CMK (cell line): Measurements from ENCODE around the gene NEU1.
"Not testable (repeated sequence)": the region's sequence is repeated elsewhere in the genome, so short reads cannot be mapped to it uniquely, and the experiment has no call there.

Source experiments
- DNase-seq: peaks from one replicate; pipeline ENCODE4 v3.0.0-alpha.2; 2010; ENCODE audit warnings: low read depth

Gene NEU1

DNA sequence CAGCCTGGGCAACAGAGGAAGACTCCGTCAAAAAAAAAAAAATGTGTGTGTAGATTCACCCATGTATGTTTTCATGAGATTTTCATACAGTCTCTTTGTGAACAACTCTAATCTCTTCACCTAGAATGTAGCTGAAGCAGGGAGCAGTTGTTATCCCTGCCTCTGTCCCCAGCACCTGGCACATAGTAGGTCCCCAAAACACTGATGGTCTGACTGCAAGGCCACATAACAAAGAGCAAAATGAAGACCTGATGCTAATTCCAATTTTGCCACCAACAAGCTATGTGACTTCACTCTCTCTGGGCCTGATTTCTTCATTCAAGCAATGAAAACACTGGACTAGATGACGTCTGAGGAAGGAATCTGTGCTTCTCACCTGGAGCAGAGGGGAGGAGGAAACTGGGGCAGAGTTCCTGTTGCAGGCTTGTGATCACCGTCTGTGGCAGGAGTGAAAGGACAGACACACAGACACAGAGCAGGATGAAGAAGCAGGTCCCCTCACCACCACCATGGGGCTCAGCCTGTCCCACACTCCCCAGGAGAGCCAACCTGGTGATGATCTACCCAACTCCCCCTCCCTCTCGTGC is 11.6 kb upstream of the NEU1 start:
- DNase-seq: no peak

DNA sequence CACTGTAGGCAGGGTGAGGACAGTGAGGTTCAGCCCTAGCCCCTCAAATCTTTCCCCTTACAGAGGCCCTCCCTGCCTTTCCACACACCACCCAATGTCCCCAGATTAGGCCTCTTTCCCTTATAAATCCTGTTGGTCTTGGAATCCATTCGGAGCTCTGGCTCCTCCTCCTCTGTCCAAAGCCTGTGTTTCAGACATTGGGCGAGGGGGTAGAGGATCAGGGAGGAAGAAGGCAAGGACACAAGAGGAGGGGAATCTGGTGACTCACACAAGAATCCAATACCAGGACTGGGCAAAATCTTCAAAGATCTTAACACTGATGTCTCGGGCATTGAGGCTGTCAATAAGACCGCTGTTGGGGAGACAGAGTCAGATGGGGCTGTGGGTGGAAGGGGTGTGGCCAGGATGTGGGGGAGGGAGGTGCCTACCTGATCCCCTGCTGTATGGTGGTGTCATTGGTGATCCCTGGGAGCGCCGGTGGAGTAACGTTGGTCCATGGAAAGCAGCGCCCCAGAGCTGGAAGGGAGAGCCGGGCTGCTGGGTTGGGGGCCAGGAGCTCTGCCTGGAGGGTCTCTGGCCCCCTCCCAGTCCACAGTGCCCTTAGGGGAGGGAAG is 8.5 kb upstream of the NEU1 start:
- DNase-seq: no peak

DNA sequence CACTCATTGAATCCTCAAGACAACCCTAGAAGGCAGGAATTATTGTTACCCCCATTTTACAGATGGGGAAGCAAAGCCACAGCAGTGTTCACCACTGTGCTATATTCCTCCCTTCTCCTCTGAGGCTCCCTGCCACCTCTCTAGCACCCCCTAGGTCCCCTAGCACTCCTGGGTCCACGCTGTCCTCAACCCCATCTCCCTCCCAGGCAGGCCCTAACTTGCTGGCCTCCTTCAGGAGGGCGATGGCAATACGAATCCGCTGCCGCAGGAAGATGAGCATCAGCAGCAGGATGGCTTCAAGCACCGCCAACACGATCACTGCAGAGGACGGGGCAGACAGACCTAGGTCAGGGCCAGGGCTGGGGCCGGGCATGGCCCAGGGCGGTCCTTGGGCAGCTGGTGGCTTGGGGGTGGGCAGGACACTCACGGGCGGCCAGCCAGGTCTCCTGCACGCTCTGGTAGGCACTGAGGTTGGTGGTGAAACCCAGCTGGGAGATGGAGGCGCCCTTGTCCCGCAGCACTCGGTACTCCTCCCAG is 7.8 kb upstream of the NEU1 start:
- no peak for DNase-seq

GRCh38 chr6:31869343-31869742 is 6.7 kb upstream of the NEU1 start:
- no peak for DNase-seq

DNA sequence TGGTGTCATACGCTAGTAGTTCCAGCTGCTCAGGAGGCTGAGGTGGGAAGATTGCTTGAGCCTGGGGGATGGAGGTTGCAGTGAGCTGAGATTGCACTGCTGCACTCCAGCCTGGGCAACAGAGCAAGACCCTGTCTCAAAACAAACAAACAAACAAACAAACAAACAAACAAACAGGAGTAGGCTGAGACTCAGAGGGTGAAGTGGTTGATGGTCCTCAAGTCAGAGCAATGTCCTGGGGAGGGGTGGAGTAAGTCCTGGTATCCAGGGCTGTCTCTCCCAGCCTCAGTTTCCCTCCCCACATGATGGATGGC is 6.0 kb upstream of the NEU1 start:
- not testable (repeated sequence) for DNase-seq

DNA sequence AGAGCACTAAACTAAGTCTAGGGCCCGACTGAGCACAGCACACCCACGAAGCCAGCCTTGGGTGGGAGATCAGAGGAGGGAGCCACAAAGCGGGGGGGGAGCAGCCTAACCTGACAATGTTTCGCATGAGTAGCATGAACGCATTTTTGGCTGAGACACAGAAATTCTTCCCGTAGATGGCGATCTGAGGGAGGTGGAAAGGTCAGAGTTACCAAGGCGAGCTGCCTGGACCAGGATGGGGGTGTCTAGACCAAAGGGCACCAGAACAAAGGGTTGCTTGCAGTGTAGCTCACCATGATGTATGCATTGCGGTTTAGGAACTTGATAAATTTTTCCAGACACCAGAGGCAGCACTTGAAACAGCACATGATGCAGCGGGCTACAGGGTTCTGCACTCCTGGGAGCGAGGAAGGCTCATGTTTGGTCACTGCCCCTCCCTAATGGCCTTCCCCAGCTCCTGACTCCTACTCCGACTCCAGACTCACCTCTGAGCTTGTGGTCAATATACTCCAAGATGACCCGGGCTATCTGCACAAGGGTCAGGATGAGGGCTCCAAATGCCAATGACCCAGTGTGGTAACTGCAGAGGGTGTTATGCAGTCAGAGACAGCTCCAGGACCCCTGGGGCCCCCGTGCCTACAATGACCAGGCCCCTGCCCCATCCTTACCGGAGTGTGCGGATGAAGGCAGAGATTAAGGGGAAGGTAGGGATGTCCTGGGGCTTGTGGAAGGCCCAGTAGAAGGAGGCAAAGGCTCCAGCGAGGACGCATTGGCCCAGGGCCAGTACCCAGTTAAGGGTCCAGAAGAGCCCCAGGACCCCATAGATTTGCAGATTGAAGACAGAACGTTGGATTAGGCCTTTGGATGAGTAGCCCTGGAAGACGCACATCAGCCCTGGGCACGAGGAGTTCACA is 2.8 kb upstream of the NEU1 start:
- DNase-seq: no peak

GRCh38 chr6:31864818-31865204 is 2.2 kb upstream of the NEU1 start:
- DNase-seq: no peak

- not testable (repeated sequence) for DNase-seq
These were observed 1.5 kb upstream of the NEU1 start for GRCh38 chr6:31864123-31864562.

- no peak for DNase-seq
These were observed 690 bp downstream of the NEU1 start for GRCh38 chr6:31861919-31862343.

- DNase-seq: no peak
These were observed 1.5 kb downstream of the NEU1 start for GRCh38 chr6:31861150-31861549.

- DNase-seq: no peak
These were observed 2.3 kb downstream of the NEU1 start for GRCh38 chr6:31860349-31860748.

DNA sequence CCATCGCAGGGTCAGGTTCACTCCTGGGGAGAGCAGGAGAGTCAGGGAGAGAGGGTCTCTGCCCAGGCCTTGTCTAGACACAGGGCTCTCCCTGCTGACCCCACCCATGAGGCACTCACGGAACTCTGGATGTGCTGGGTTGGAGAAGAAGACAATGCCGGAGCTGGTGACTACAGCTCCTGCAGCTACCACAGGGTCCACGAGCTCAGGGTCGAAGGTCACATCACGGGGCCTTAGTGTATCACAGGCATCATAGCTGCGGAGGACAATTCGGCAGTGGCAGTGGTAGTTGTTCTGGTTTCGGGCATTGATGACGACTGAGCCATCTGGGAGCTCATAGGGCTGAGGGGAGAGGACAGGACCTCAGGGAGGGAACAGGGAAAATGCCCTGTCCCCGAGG is 2.7 kb downstream of the NEU1 start:
- no peak for DNase-seq

- DNase-seq: no peak
These were observed 3.9 kb downstream of the NEU1 start for GRCh38 chr6:31858707-31859106.

DNA sequence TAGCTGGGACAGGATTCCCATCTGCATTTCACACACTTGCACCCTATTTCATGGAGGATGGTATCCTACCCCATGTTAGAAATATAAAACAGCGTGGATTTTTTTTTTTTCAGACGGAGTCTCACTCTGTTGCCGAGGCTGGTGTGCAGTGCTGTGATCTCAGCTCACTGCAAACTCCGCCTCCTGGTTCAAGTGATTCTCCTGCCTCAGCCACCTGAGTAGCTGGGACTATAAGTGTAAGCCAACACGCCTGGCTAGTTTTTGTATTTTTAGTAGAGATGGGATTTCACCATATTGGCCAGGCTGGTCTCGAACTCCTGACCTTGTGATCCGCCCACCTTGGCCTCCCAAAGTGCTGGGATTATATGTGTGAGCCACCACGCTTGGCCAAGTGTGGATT is 4.8 kb downstream of the NEU1 start:
- not testable (repeated sequence) for DNase-seq

DNA sequence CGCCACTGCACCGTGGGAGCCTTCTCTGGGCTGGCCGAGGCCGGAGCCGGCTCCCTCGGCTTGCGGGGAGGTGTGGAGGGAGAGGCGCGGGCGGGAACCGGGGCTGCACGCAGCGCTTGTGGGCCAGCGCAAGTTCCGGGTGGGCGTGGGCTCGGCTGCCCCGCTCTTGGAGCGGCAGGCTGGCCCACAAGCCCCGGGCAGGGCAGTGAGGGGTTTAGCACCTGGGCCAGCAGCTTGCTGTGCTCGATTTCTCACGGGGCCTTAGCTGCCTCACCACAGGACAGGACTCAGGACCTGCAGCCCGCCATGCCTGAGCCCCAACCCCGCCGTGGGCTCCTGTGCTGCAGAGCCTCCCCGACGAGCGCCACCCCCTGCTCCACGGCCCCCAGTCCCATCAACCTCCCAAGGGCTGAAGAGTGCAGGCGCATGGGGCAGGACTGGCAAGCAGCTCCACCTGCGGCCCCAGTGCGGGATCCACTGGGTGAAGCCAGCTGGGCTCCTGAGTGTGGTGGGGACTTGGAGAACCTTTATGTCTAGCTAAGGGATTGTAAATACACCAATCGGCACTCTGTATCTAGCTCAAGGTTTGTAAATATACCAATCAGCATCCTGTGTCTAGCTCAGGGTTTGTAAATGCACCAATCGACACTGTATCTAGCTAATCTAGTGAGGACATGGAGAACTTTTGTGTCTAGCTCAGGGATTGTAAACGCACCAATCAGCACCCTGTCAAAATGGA is 10.5 kb downstream of the NEU1 start:
- DNase-seq: not testable (repeated sequence)

GRCh38 chr6:31851485-31851832 is 11.2 kb downstream of the NEU1 start:
- no peak for DNase-seq

- no peak for DNase-seq
These were observed 11.7 kb downstream of the NEU1 start for GRCh38 chr6:31850765-31851484.

- no peak for DNase-seq
These were observed 15.2 kb downstream of the NEU1 start for GRCh38 chr6:31847276-31847978.

GRCh38 chr6:31844507-31844906 is 18.1 kb downstream of the NEU1 start:
- no peak for DNase-seq

- DNase-seq: no peak
These were observed 20.6 kb downstream of the NEU1 start for GRCh38 chr6:31842053-31842452.

DNA sequence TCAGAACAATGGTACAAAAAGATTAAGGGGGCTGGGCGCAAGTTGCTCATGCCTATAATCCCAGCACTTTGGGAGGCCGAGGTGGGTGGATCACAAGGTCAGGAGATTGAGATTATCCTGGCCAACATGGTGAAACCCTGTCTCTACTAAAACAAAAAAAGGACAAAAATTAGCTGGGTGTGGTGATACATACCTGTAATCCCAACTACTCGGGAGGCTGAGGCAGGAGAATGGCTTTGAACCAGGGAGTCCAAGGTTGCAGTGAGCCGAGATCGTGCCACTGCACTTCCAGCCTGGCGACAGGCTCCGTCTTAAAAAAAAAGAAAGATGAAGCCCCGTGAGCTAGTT is 22.9 kb downstream of the NEU1 start:
- DNase-seq: not testable (repeated sequence)
